Retina (tissue), 1 donor: ENCODE results near the gene P2RY1.
A peak's percentile ranks its signal among the peaks of the same experiment; 100 is the strongest.

Source experiments
- DNase-seq: peaks from one replicate; pipeline ENCODE4 v3.0.0-alpha.2; 2016

The P2RY1 gene, protein sequence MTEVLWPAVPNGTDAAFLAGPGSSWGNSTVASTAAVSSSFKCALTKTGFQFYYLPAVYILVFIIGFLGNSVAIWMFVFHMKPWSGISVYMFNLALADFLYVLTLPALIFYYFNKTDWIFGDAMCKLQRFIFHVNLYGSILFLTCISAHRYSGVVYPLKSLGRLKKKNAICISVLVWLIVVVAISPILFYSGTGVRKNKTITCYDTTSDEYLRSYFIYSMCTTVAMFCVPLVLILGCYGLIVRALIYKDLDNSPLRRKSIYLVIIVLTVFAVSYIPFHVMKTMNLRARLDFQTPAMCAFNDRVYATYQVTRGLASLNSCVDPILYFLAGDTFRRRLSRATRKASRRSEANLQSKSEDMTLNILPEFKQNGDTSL

GRCh38 chr3:152834776-152835600 lies at the start of gene P2RY1:
TSS of gene P2RY1 (plus strand) at chr3:152835131. CDS start at chr3:152835783, 652 bp downstream.
- DNase-seq, result peak; percentile 96

DNA sequence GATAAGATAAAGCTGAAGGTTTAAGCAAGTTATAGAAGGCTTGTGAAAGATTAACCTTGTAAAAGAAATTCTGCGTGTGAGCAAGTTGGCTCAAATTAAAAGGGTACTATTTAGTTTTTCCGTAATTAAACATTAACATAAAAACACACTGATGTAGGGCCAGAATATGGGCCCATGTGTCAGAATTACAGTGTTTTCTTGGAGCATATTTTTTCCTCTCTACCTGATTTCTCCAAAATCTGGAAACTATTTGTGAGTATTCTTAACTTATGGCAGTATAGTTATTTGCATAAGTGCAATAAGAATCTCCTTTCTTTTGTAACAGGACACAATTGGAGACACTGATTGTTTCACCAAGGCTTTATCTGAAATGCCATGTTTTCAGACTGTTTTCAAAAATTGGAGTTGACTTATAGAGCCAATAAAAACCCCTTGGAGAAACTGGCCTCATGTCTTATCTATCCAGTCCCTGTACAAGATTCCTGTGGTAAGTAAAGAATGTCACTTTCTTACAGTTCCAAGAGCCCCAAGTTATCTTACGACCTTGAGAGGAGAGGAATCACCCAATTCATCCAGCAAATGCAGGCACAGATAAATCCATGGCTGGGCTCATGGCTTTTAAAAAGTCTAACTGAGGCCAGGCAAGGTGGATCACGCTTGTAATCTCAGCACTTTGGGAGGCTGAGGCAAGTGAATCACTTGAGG lies 47.8 kb upstream of the P2RY1 start:
- no peak for DNase-seq

GRCh38 chr3:152790651-152791387 lies 44.1 kb upstream of the P2RY1 start:
- DNase-seq, result no peak

GRCh38 chr3:152793969-152794368 lies 41.0 kb upstream of the P2RY1 start:
- no peak for DNase-seq

GRCh38 chr3:152797751-152798432 lies 37.0 kb upstream of the P2RY1 start:
- DNase-seq, result no peak

DNA sequence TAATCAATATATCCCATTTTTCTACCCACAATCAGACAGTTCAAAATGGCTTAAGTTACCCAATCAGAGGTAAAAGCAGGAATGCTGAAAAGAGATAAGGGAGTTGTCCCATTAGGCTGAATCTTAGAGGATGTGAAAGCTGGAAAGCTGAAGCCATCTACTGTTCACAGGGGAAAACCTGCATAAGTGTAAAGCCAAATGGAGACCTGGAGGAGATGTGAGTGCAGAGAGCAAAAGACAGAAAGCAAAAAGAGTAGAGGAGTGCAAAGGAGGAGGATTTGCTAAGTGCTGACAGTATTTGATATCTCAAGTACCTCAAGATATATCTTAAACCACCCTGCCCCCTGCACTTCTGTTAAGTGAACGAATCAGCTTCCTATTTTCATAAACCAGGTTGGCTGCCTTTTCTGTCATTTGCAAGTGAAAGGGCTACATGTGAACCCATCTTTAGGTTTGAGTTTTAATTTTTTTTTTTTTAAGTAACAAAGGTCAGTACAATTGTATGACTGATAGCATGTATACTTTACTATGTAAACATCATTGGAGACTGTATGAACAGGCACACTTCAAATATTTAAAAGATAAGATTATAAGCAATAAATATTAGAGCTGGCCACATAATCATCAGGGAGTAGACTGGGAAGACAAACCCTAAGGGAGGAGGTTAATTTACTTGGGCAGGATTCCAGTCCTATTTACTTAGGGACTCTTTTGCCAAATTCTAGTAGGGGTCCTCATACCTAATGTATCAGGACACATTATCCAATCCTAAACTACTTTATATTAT lies 22.8 kb upstream of the P2RY1 start:
- no peak for DNase-seq

- DNase-seq, result no peak
Measured at GRCh38 chr3:152817400-152817799, 17.5 kb upstream of the P2RY1 start.

DNA sequence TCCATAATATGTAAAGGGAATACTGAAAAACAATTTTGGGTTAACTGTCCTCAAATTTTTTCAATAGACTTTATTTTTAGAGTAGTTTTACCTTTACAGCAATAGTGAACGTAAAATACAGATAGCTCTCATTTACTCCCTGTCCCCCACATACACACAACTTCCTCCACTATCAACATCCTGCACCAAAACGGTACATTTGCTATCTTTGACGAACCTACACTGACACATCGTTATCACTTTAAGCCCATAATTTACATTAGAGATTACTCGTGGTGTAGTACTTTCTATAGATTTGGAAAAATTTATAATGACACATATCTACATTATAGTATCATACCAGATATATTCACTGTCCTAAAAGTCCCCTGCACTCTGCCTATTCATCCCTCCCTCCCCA lies 16.9 kb upstream of the P2RY1 start:
- DNase-seq, result no peak

DNA sequence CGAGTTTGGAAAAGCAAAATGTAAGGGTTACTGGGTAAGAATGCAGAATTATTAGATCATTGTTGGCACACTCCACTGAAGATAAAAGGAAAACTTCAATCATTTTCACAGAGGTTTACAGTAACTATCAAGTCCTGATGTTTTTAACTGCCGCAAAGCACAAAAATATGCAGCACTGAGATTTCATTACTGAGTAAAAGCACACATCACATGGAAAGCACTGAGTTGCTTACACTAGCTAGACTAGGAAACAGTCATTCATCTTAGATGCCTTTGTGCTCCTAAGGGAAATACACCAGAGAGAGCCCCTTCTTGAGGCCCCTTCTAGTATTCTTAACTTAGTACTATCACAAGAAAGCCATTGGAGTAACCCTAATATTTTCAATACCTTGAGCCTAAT lies 11.8 kb upstream of the P2RY1 start:
- no peak for DNase-seq

- DNase-seq, result no peak
Measured at GRCh38 chr3:152823781-152824180, 11.2 kb upstream of the P2RY1 start.

GRCh38 chr3:152825566-152825965 lies 9.4 kb upstream of the P2RY1 start:
- DNase-seq, result no peak

DNA sequence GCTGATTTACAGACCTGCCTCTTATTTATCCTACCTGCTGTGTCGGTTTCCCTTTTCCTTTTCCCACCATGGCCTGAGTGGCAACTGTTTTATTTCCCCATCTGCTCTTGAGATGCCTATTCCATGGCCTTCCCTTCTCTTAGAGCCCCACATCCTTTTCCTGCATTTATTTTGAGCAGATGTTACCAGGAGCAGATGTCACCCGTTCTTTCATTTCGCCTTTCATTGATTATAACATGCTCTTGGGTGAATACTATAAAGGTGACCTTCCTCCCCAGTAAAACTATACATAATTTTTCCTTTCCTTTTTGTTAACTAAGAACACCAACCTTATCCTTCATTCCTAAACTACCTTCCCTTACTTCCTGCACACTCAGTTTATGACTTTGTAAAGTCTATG lies 8.5 kb upstream of the P2RY1 start:
- DNase-seq, result no peak

DNA sequence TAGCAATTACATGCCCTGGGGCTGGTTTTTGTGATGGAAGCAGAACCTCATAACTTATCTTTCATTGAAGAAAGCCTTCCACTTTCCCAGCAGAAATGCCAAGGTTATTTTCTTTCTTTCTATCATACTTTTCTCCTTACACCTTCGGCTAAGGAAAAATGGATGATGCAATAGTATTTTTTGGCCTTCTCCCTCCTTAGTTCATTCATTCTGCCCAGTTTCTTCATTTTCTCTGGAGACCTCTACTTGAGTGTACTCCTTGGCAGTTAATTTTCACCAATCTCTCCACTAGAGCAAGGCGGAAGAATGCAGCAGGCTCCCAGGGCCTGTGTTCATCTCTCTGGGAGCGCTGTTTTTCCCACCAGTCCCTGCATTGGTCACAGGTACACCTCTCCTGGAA lies 7.6 kb upstream of the P2RY1 start:
- no peak for DNase-seq

DNA sequence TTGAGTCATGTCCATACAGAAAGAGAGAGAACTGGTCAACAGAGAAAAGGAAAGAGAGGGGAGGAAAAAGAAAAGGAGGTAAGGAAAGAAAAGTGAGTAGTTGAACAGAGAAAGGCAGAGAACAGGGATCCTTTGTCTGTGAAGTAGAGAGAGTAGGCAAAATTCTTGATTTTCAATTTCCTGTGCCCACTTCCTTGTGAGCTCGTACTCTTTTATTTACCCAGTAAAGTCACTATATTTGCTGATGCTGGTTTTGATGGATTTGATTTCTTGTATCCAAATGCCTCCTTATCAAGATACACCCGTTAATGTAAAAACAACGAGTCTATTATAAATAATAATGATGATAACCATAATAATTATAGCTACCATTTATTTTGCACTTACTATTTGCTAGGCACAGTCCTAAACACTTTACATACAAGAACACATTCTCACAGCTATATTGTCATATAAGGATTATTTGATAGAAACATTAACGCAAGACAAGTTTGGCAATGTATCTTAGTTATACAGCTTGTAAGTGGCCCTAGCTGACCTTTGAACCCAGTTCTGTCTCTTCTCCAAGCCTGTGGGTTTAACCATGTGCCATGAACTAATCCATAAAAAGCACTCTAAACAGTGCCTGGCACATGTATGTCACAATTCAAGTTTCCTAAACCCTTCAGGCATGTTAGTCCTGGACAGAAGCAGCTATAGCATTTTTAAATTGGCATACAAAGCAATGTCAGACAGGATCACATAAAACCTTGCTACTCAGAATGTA lies 6.7 kb upstream of the P2RY1 start:
- no peak for DNase-seq

- DNase-seq, result no peak
Measured at GRCh38 chr3:152830245-152830644, 4.7 kb upstream of the P2RY1 start.

DNA sequence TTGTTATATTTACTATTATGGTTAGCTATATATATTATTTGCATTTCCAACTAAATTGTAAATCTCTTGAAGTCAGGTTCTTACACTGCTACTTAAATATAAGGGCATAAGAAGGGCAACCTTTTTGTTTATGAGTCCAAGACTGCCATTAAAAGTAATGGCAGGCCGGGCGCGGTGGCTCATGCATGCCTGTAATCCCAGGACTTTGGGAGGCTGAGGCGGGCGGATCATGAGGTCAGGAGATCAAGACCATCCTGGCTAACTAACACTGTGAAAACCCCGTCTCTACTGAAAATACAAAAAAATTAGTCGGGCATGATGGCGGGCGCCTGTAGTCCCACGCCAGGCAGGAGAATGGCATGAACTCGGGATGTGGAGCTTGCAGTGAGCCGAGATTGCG lies 2.9 kb upstream of the P2RY1 start:
- no peak for DNase-seq

DNA sequence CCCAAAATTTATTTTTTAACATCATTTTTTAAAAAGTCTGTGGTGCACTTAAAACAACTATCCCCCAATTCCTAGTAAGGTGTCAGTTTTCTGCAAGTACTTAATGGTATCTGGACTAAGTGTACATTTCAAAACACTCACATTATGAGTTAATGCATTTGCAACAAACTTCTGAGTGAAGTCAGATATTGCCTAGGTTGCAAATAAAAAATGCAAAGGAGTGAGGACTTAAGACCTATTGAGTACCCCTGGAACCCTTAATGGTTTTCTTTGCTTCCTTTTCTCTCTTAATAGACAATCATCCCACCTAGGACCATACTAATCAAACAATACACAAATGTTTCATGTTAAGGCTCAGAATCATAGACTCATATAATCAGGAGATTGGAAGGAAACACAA lies 1.8 kb upstream of the P2RY1 start:
- no peak for DNase-seq

DNA sequence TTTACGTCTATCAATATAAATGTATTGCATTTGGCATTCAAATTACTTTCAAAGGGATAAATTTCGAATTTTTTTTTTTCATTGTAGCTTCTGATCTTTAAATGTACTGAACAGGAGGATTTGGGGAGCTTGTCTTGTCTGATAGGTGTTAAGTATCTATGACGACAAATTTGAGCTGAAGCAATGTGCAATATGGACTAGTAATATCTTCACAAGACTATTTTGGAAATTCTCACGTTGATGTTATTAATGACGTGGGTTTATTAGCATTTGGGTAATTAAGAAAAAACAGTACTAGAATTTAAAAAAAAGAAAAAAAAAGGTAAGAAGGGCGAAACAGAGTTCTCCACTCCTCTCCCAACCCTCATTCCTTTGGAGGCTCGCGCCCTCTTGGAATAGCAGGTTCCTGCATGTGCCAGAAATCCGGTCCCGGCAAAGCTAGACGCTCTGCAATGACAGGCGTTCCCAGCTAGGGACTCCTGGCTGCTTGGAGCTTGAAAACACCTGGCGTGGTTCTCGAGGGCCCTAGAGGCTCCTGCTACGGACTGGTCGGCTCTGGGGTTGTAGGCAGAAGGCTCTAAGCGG lies 648 bp upstream of the P2RY1 start:
- DNase-seq, result no peak

DNA sequence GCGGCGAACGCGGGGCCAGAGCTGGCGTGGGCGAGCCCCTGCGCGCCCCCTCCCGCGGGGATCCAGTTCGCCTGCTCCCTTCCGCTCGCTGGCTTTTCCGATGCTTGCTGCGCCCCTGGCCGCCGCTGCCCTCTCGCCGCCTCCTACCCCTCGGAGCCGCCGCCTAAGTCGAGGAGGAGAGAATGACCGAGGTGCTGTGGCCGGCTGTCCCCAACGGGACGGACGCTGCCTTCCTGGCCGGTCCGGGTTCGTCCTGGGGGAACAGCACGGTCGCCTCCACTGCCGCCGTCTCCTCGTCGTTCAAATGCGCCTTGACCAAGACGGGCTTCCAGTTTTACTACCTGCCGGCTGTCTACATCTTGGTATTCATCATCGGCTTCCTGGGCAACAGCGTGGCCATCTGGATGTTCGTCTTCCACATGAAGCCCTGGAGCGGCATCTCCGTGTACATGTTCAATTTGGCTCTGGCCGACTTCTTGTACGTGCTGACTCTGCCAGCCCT lies 721 bp downstream of the P2RY1 start:
- no peak for DNase-seq

GRCh38 chr3:152836269-152836668 lies 1.3 kb downstream of the P2RY1 start:
- no peak for DNase-seq
